Mesenchymal stem cell (in vitro differentiated cells and primary cell): ENCODE results near the gene CCDC158.

Source experiments
- DNase-seq: peaks from one replicate; pipeline ENCODE4 v3.0.0-alpha.2; 2013
- H2AFZ ChIP-seq: one replicate; pipeline ENCODE4 v1.6.1; 2013; ENCODE audit warnings: low read depth, mild to moderate bottlenecking, control low read depth, inconsistent platforms, low read length, moderate library complexity
- H2AK5ac ChIP-seq: 2 replicates; pipeline ENCODE4 v1.6.1; 2013; ENCODE audit warnings: low read length, moderate library complexity, mild to moderate bottlenecking, inconsistent platforms; ENCODE audit not compliant: severe bottlenecking
- H2BK120ac ChIP-seq: one replicate; pipeline ENCODE4 v1.6.1; 2013; ENCODE audit warnings: low read depth, mild to moderate bottlenecking, inconsistent platforms, low read length, moderate library complexity
- H2BK12ac ChIP-seq, 2 experiments: one replicate each; pipeline ENCODE4 v1.6.1; 2013; ENCODE audit warnings: inconsistent platforms in 2 of 2, low read length in 2 of 2, mild to moderate bottlenecking in 2 of 2, moderate library complexity in 2 of 2, control low read depth in 1 of 2
- H2BK15ac ChIP-seq: one replicate; pipeline ENCODE4 v1.6.1; 2013; ENCODE audit warnings: mild to moderate bottlenecking, low read depth, inconsistent platforms; ENCODE audit not compliant: poor library complexity, severe bottlenecking
- H2BK5ac ChIP-seq: 2 replicates; pipeline ENCODE4 v1.6.1; 2013; ENCODE audit warnings: low read depth, mild to moderate bottlenecking, low read length, control low read depth, inconsistent platforms; ENCODE audit not compliant: poor library complexity, severe bottlenecking
- H3K14ac ChIP-seq, 2 experiments: one replicate each; pipeline ENCODE4 v1.6.1; 2013; ENCODE audit warnings: inconsistent platforms in 2 of 2, low read length in 2 of 2, control low read depth in 1 of 2, mild to moderate bottlenecking in 1 of 2, moderate library complexity in 1 of 2
- H3K18ac ChIP-seq, 2 experiments: one replicate each; pipeline ENCODE4 v1.6.1; 2013; ENCODE audit warnings: inconsistent platforms in 2 of 2, low read length in 2 of 2, control low read depth in 1 of 2, low read depth in 1 of 2, mild to moderate bottlenecking in 1 of 2
- H3K23ac ChIP-seq, 2 experiments: one replicate each; pipeline ENCODE4 v1.6.1; 2013; ENCODE audit warnings: inconsistent platforms in 2 of 2, low read length in 2 of 2, mild to moderate bottlenecking in 2 of 2, moderate library complexity in 2 of 2, control low read depth in 1 of 2
- H3K27ac ChIP-seq: 2 replicates; pipeline ENCODE4 v1.5.1; 2013; ENCODE audit warnings: mild to moderate bottlenecking, moderate library complexity, low read length, control low read depth, inconsistent platforms; ENCODE audit not compliant: poor library complexity, severe bottlenecking
- H3K27me3 ChIP-seq, 2 experiments: 2 replicates each; pipeline versions ENCODE4 v1.6.1 to v1.7.0; 2013; ENCODE audit warnings: low read length in 2 of 2, mild to moderate bottlenecking in 2 of 2, moderate library complexity in 2 of 2, control low read depth in 1 of 2, inconsistent platforms in 1 of 2; ENCODE audit not compliant: control insufficient read depth in 1 of 2, insufficient read depth in 1 of 2
- H3K36me3 ChIP-seq, 2 experiments: 2 replicates each; pipeline versions ENCODE4 v1.6.1 to v1.7.0; 2013; ENCODE audit warnings: low read length in 2 of 2, control low read depth in 1 of 2, inconsistent platforms in 1 of 2, low read depth in 1 of 2, mild to moderate bottlenecking in 1 of 2; ENCODE audit not compliant: insufficient read depth in 2 of 2, control insufficient read depth in 1 of 2
- H3K4ac ChIP-seq, 2 experiments: one replicate each; pipeline ENCODE4 v1.6.1; 2013; ENCODE audit warnings: inconsistent platforms in 2 of 2, low read length in 2 of 2, mild to moderate bottlenecking in 2 of 2, moderate library complexity in 2 of 2, control low read depth in 1 of 2, low read depth in 1 of 2
- H3K4me1 ChIP-seq: 2 replicates; pipeline ENCODE4 v1.6.1; 2013; ENCODE audit warnings: low read depth, low read length, control low read depth; ENCODE audit not compliant: control insufficient read depth, insufficient read depth
- H3K4me2 ChIP-seq: 2 replicates; pipeline ENCODE4 v1.6.1; 2013; ENCODE audit warnings: low read length, mild to moderate bottlenecking, inconsistent platforms; ENCODE audit not compliant: poor library complexity, severe bottlenecking
- H3K4me3 ChIP-seq, 2 experiments: 2 replicates each; pipeline versions ENCODE4 v1.5.1 to v1.7.0; 2013; ENCODE audit warnings: low read length in 2 of 2, mild to moderate bottlenecking in 2 of 2, control low read depth in 1 of 2, low read depth in 1 of 2; ENCODE audit not compliant: insufficient read depth in 1 of 2
- H3K79me1 ChIP-seq: replicated peaks from 2 replicates; pipeline ENCODE4 v1.6.1; 2013; ENCODE audit warnings: mild to moderate bottlenecking, control low read depth, low read length, inconsistent platforms; ENCODE audit not compliant: poor library complexity, severe bottlenecking
- H3K9ac ChIP-seq: 2 replicates; pipeline ENCODE4 v1.7.0; 2013; ENCODE audit warnings: mild to moderate bottlenecking, low read length, moderate library complexity
- H3K9me3 ChIP-seq: 2 replicates; pipeline ENCODE4 v1.7.0; 2013; ENCODE audit warnings: mild to moderate bottlenecking, low read length; ENCODE audit not compliant: control insufficient read depth
- H4K8ac ChIP-seq: one replicate; pipeline ENCODE4 v1.6.1; 2013; ENCODE audit warnings: inconsistent platforms, mild to moderate bottlenecking, low read length, moderate library complexity
- H4K91ac ChIP-seq: one replicate; pipeline ENCODE4 v1.6.1; 2013; ENCODE audit warnings: mild to moderate bottlenecking, low read length, inconsistent platforms
- WGBS: methylation state at CpG from one replicate; pipeline ENCODE4 v1.1.7; 2013; ENCODE audit warnings: mixed read lengths; 5-methylcytosine and 5-hydroxymethylcytosine counted together

Gene CCDC158

GRCh38 chr4:76448211-76448610, 27.3 kb upstream of the CCDC158 start:
- Histone ChIP-seq H2BK120ac (no peak overlapping the region), H4K8ac (no peak overlapping the region), H3K4me2 (no peak overlapping the region), H2BK5ac (no peak overlapping the region), H3K9me3 (no peaks in the 10 kb centered on the region), H4K91ac (no peak overlapping the region), H2BK12ac (no peak overlapping the region), H3K27me3 (peaks cover 0 to 9% of the 10 kb centered on the region in 2 experiments), H3K14ac (no peak overlapping the region), H3K18ac (no peak overlapping the region), H3K23ac (no peak overlapping the region), H2BK15ac (no peak overlapping the region), H3K79me1 (no peaks in the 10 kb centered on the region), H3K4me3 (no peak overlapping the region), H3K4me1 (peaks cover 7% of the 10 kb centered on the region), H2AFZ (no peak overlapping the region), H2AK5ac (no peak overlapping the region), H3K27ac (no peak overlapping the region), H3K36me3 (no peaks in the 10 kb centered on the region), H3K9ac (no peak overlapping the region), H3K4ac (no peak overlapping the region)
- 96% methylated on average over 3 of the region's 3 CpGs for WGBS
- no peak for DNase-seq

- Histone ChIP-seq H2AK5ac (no peak overlapping the region), H3K14ac (no peak overlapping the region), H2AFZ (no peak overlapping the region), H3K18ac (no peak overlapping the region), H3K79me1 (no peaks in the 10 kb centered on the region), H3K36me3 (no peaks in the 10 kb centered on the region), H3K4me2 (no peak overlapping the region), H2BK5ac (no peak overlapping the region), H2BK120ac (no peak overlapping the region), H3K9me3 (no peaks in the 10 kb centered on the region), H3K4ac (no peak overlapping the region), H4K8ac (no peak overlapping the region), H3K4me1 (peaks cover 7% of the 10 kb centered on the region), H3K9ac (no peak overlapping the region), H3K27ac (peak overlapping the region; percentile 33), H3K4me3 (no peak overlapping the region), H2BK12ac (no peak overlapping the region), H3K23ac (no peak overlapping the region), H4K91ac (no peak overlapping the region), H3K27me3 (peaks cover 0 to 10% of the 10 kb centered on the region in 2 experiments), H2BK15ac (no peak overlapping the region)
- 50% methylated on average over 1 of the region's 1 CpG for WGBS
- peak; percentile 43 for DNase-seq
These were observed 26.5 kb upstream of the CCDC158 start for GRCh38 chr4:76447393-76447851.

- Histone ChIP-seq H3K4me1 (peaks cover 6% of the 10 kb centered on the region), H2BK12ac (no peak overlapping the region), H3K9ac (no peak overlapping the region), H3K18ac (no peak overlapping the region), H3K14ac (no peak overlapping the region), H3K4me2 (no peak overlapping the region), H2AK5ac (no peak overlapping the region), H2BK120ac (no peak overlapping the region), H3K36me3 (no peaks in the 10 kb centered on the region), H3K4ac (no peak overlapping the region), H3K79me1 (no peaks in the 10 kb centered on the region), H3K4me3 (no peak overlapping the region), H2AFZ (no peak overlapping the region), H3K23ac (no peak overlapping the region), H3K9me3 (no peaks in the 10 kb centered on the region), H3K27me3 (peaks cover 0 to 10% of the 10 kb centered on the region in 2 experiments), H4K8ac (no peak overlapping the region), H2BK15ac (no peak overlapping the region), H4K91ac (no peak overlapping the region), H3K27ac (no peak overlapping the region), H2BK5ac (no peak overlapping the region)
- DNase-seq: no peak
- 100% methylated on average over 1 of the region's 2 CpGs for WGBS
These were observed 25.0 kb upstream of the CCDC158 start for GRCh38 chr4:76445911-76446310.

DNA sequence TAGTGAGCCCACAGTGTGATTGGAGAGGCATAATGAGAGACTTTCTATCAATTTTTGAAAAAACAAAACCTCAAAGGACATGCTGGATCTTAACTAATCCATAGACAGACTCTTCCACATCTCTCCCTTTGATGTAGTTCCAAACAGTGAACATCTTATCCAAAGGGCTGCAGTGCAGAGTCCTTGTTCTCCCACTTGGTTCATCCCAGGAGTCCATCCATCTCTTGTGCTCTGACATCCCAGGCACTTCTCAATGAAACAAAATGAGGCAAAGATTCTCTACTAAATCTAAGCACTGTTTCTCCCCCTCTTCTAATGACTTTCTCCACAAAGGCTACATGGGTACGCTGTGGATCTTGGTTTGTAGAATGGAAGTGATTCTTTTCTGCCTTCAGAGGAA, 22.4 kb upstream of the CCDC158 start:
- WGBS: 100% methylated on average over 1 of the region's 1 CpG

More for the DNA sequence above, 22.4 kb upstream of the CCDC158 start:
- Histone ChIP-seq H4K91ac (no peak overlapping the region), H2AFZ (no peak overlapping the region), H2BK12ac (no peak overlapping the region), H3K9ac (no peak overlapping the region), H3K27me3 (peaks cover 0 to 28% of the 10 kb centered on the region in 2 experiments), H3K18ac (no peak overlapping the region), H3K23ac (no peak overlapping the region), H2AK5ac (no peak overlapping the region), H2BK120ac (no peak overlapping the region), H2BK5ac (no peak overlapping the region), H3K4ac (no peak overlapping the region), H3K79me1 (no peaks in the 10 kb centered on the region), H3K36me3 (no peaks in the 10 kb centered on the region), H3K4me3 (no peak overlapping the region), H3K4me1 (peaks cover 4% of the 10 kb centered on the region), H3K4me2 (no peak overlapping the region), H3K14ac (no peak overlapping the region), H4K8ac (no peak overlapping the region), H3K27ac (no peak overlapping the region), H2BK15ac (no peak overlapping the region), H3K9me3 (no peaks in the 10 kb centered on the region)
- no peak for DNase-seq
